Adrenal gland (tissue), 5 donors: ENCODE measurements around the gene NCR3LG1.

Source experiments
- POLR2A ChIP-seq, 2 donors: fragments of 450-650 bp; IDR thresholded peaks; one replicate each; pipeline ENCODE4 v1.6.1; 2017; ENCODE audit warnings: antibody characterized with exemption in 2 of 2, mild to moderate bottlenecking in 2 of 2, moderate library complexity in 1 of 2
- TF ChIP-seq, protein P1 (sequence below), 6 experiments: fragments of 450-650 bp in 4 of 6; fragments of 200-600 bp in 2 of 6; sonication (generic) in 1 of 6; IDR thresholded peaks; 1 replicate in 5 of 6; 2 replicates in 1 of 6; pipeline versions ENCODE4 v1.5.1 to v1.8.0; 2016 to 2021; ENCODE audit warnings: antibody characterized with exemption in 6 of 6, mild to moderate bottlenecking in 2 of 6, moderate library complexity in 1 of 6
- donor health status: DM: no; HTN: no; CAD: no.

DNA sequence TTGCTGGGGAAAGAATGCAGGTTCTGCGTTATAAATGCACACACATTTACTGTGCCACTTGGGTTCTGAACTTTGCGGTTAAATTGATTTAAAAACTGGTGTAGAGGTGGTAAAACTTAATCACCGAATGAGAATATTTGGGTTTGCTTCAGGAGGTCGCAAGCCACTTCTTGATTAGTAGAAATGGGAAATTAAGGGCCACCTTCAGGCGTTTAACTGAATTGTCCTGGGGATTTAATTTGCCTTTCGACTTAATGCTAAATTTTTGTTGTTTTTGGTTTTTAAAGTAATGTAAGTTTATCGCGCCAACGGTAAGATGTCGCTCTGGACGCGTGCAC lies 459 bp upstream of the NCR3LG1 start:
- no peak for TF ChIP-seq POLR2A (IDR thresholded peaks at IDR 0.05)
- TF ChIP-seq, protein P1, sequence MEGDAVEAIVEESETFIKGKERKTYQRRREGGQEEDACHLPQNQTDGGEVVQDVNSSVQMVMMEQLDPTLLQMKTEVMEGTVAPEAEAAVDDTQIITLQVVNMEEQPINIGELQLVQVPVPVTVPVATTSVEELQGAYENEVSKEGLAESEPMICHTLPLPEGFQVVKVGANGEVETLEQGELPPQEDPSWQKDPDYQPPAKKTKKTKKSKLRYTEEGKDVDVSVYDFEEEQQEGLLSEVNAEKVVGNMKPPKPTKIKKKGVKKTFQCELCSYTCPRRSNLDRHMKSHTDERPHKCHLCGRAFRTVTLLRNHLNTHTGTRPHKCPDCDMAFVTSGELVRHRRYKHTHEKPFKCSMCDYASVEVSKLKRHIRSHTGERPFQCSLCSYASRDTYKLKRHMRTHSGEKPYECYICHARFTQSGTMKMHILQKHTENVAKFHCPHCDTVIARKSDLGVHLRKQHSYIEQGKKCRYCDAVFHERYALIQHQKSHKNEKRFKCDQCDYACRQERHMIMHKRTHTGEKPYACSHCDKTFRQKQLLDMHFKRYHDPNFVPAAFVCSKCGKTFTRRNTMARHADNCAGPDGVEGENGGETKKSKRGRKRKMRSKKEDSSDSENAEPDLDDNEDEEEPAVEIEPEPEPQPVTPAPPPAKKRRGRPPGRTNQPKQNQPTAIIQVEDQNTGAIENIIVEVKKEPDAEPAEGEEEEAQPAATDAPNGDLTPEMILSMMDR (IDR thresholded peaks at IDR 0.05), result peak in 3 of 6 experiments; percentile 19 to 27 (median 23)
